A549 (cell line): Measurements from ENCODE around the gene MEIOC. TPM values are rescaled to one million over a fixed set of nuclear protein-coding genes. Genes with fewer than 3 reads are reported as not detected.
"Not testable (repeated sequence)": the region's sequence is repeated elsewhere in the genome, so short reads cannot be mapped to it uniquely, and the experiment has no call there.

Source experiments
- ATAC-seq, 2 experiments: fragments of 200-7000 bp in 1 of 2; fragments of >200 bp in 1 of 2; cut with Nextera tagmentation in 1 of 2; cut with Tn5 transposase in 1 of 2; 3 replicates each; pipeline versions ENCODE4 v1.8.0 to v1.9.1; 2018 to 2020; ENCODE audit warnings: mild to moderate bottlenecking in 1 of 2, moderate library complexity in 1 of 2
- CTCF ChIA-PET: fragments of 300-600 bp; sonication (Branson Sonifier 250); formaldehyde crosslinking; extraction: SDS; loops from one replicate; lab custom pipeline; 2021; ENCODE audit warnings: antibody characterized with exemption, inconsistent platforms; lab: Yijun Ruan, JAX
- POLR2A ChIA-PET: fragments of 350-600 bp; formaldehyde crosslinking; extraction: SDS; loops from one replicate; lab custom pipeline; 2021; ENCODE audit warnings: antibody characterized with exemption, inconsistent platforms; lab: Yijun Ruan, JAX
- DNase-seq, 2 experiments: peaks; one replicate each; pipeline versions ENCODE4 v3.0.0 to v3.0.0-alpha.2; 2011 to 2016; ENCODE audit warnings: low read depth in 1 of 2, low spot score in 1 of 2
- FAIRE-seq: peaks from 2 replicates; lab custom pipeline; 2011; peaks lifted over from hg19 to GRCh38; lab: Jason Lieb, UNC
- H3K27ac ChIP-seq, 2 experiments: fragments of >200 bp; sonication (Bioruptor Twin); formaldehyde crosslinking; 3 replicates each; pipeline ENCODE4 v1.5.1; 2016 to 2017
- H3K4me1 ChIP-seq: fragments of >200 bp; sonication (Bioruptor Twin); formaldehyde crosslinking; 3 replicates; pipeline ENCODE4 v1.6.1; 2016
- H3K4me2 ChIP-seq: fragments of >200 bp; sonication (Bioruptor Twin); formaldehyde crosslinking; 3 replicates; pipeline ENCODE4 v1.6.1; 2016
- H3K4me3 ChIP-seq: fragments of >200 bp; sonication (Bioruptor Twin); formaldehyde crosslinking; 3 replicates; pipeline ENCODE4 v1.5.1; 2016
- H3K9me3 ChIP-seq: fragments of >200 bp; sonication (Bioruptor Twin); formaldehyde crosslinking; 3 replicates; pipeline ENCODE4 v1.6.1; 2016
- BCL3 ChIP-seq: fragments of >200 bp; sonication (Bioruptor Twin); formaldehyde crosslinking; IDR thresholded peaks from 3 replicates; pipeline ENCODE4 v1.6.1; 2016
- BHLHE40 ChIP-seq: IDR thresholded peaks from 2 replicates; pipeline ENCODE4 v1.6.1; 2012; ENCODE audit warnings: low read depth, low read length, inconsistent platforms
- CBX2 ChIP-seq: fragments of 200-600 bp; sonication (generic); IDR thresholded peaks from 2 replicates; pipeline ENCODE4 v1.6.1; 2016; ENCODE audit warnings: low read depth, mild to moderate bottlenecking, borderline replicate concordance
- CBX8 ChIP-seq: fragments of 200-600 bp; sonication (generic); IDR thresholded peaks from 2 replicates; pipeline ENCODE4 v1.6.1; 2016
- CEBPB ChIP-seq, 2 experiments: fragments of >200 bp in 1 of 2; sonication (Bioruptor Twin) in 1 of 2; formaldehyde crosslinking in 1 of 2; IDR thresholded peaks; 2 replicates each; pipeline ENCODE4 v1.6.1; 2012 to 2016
- CTCF ChIP-seq: fragments of >200 bp; sonication (Bioruptor Twin); formaldehyde crosslinking; IDR thresholded peaks from 3 replicates; pipeline ENCODE4 v1.5.1; 2016
- E2F6 ChIP-seq: IDR thresholded peaks from 2 replicates; pipeline ENCODE4 v1.6.1; 2012; ENCODE audit warnings: low read depth, borderline replicate concordance
- EHMT2 ChIP-seq: fragments of 200-600 bp; sonication (generic); IDR thresholded peaks from 2 replicates; pipeline ENCODE4 v1.6.1; 2016; ENCODE audit warnings: antibody characterized with exemption, low read depth, mild to moderate bottlenecking, moderate library complexity
- FOSB ChIP-seq: fragments of 250-450 bp; sonication (Bioruptor Pico); IDR thresholded peaks from 2 replicates; pipeline ENCODE4 v1.5.0; 2020; ENCODE audit warnings: mild to moderate bottlenecking, moderate library complexity
- FOSL2 ChIP-seq, 2 experiments: fragments of 450-650 bp in 1 of 2; fragments of >200 bp in 1 of 2; sonication (Bioruptor Twin) in 1 of 2; formaldehyde crosslinking; IDR thresholded peaks; 2 replicates each; pipeline versions ENCODE4 v1.5.0 to v1.6.1; 2016 to 2020; ENCODE audit warnings: mild to moderate bottlenecking in 1 of 2, moderate library complexity in 1 of 2
- HEYL ChIP-seq: fragments of 250-450 bp; sonication (Bioruptor Pico); IDR thresholded peaks from 2 replicates; pipeline ENCODE4 v1.8.0; 2021; ENCODE audit warnings: mild to moderate bottlenecking, moderate library complexity
- HMGXB4 ChIP-seq: fragments of 250-450 bp; sonication (Bioruptor Pico); IDR thresholded peaks from 2 replicates; pipeline ENCODE4 v1.5.0; 2021; ENCODE audit warnings: mild to moderate bottlenecking, moderate library complexity, borderline replicate concordance
- HOXB13 ChIP-seq: fragments of 250-450 bp; sonication (Bioruptor Pico); IDR thresholded peaks from 2 replicates; pipeline ENCODE4 v1.5.0; 2020; ENCODE audit warnings: low read depth, mild to moderate bottlenecking, moderate library complexity
- JUN ChIP-seq, 2 experiments: fragments of >200 bp; sonication (Bioruptor Twin); formaldehyde crosslinking; IDR thresholded peaks; 2 replicates in 1 of 2; 3 replicates in 1 of 2; pipeline ENCODE4 v1.6.1; 2016 to 2017
- JUNB ChIP-seq: fragments of >200 bp; sonication (Bioruptor Twin); formaldehyde crosslinking; IDR thresholded peaks from 2 replicates; pipeline ENCODE4 v1.6.1; 2016
- MAFK ChIP-seq: fragments of 450-650 bp; IDR thresholded peaks from 2 replicates; pipeline ENCODE4 v1.6.1; 2014; ENCODE audit not compliant: partially characterized antibody
- MAZ ChIP-seq: fragments of 150-350 bp; IDR thresholded peaks from 2 replicates; pipeline ENCODE4 v1.6.1; 2014; ENCODE audit warnings: antibody characterized with exemption, low read depth, low read length, borderline replicate concordance
- NFE2L2 ChIP-seq: fragments of 150-350 bp; conservative IDR thresholded peaks from 2 replicates; pipeline ENCODE4 v1.6.1; 2014; ENCODE audit warnings: low read length
- PHF8 ChIP-seq: fragments of 200-600 bp; sonication (generic); IDR thresholded peaks from 2 replicates; pipeline ENCODE4 v1.6.1; 2016; ENCODE audit warnings: low read depth, mild to moderate bottlenecking, antibody characterized with exemption, moderate library complexity, borderline replicate concordance
- POLR2A ChIP-seq: IDR thresholded peaks from 2 replicates; pipeline ENCODE4 v1.6.1; 2012; ENCODE audit warnings: mild to moderate bottlenecking, low read length
- RAD21 ChIP-seq, 2 experiments: fragments of >200 bp in 1 of 2; sonication (Bioruptor Twin) in 1 of 2; formaldehyde crosslinking in 1 of 2; IDR thresholded peaks in 1 of 2; conservative IDR thresholded peaks in 1 of 2; 2 replicates in 1 of 2; 3 replicates in 1 of 2; pipeline ENCODE4 v1.6.1; 2012 to 2018; ENCODE audit warnings: inconsistent platforms in 1 of 2
- RCOR1 ChIP-seq: fragments of 150-350 bp; IDR thresholded peaks from 2 replicates; pipeline ENCODE4 v1.6.1; 2014; ENCODE audit warnings: antibody characterized with exemption, low read length, low read depth
- RNF2 ChIP-seq: fragments of 200-600 bp; sonication (generic); IDR thresholded peaks from 2 replicates; pipeline ENCODE4 v1.6.1; 2016; ENCODE audit warnings: low read depth, mild to moderate bottlenecking, antibody characterized with exemption, moderate library complexity, borderline replicate concordance
- SMC3 ChIP-seq: fragments of >200 bp; sonication (Bioruptor Twin); formaldehyde crosslinking; IDR thresholded peaks from 3 replicates; pipeline ENCODE4 v1.6.1; 2018; ENCODE audit warnings: inconsistent platforms
- TFCP2L1 ChIP-seq: fragments of 250-450 bp; sonication (Bioruptor Pico); IDR thresholded peaks from 2 replicates; pipeline ENCODE4 v1.5.0; 2021; ENCODE audit warnings: mild to moderate bottlenecking
- ZSCAN20 ChIP-seq: fragments of 250-450 bp; sonication (Bioruptor Pico); IDR thresholded peaks from 2 replicates; pipeline ENCODE4 v1.8.0; 2022; ENCODE audit warnings: mild to moderate bottlenecking, moderate library complexity
- WGBS: methylation state at CpG from one replicate; pipeline ENCODE4 v1.1.6; 2017; ENCODE audit errors: missing lambda C conversion rate; 5-methylcytosine and 5-hydroxymethylcytosine counted together
- polyA plus RNA-seq, 4 experiments: library from polyadenylated mRNA; depleted of rRNA in 3 of 4; stranded (reverse); fragments of >200 nt; fragmentation: RNase III in 1 of 4; extraction: RNeasy Plus Mini Kit Qiagen cat#74134 plus additional on column Dnase treatment in 1 of 4; gene quantifications; 2 replicates in 3 of 4; 3 replicates in 1 of 4; pipeline ENCODE4 v1.2.3, GENCODE V29; 2011 to 2017

The MEIOC gene
- polyA plus RNA-seq, 2 of the 4 experiments (the other 2 are of a cell fraction), result 5.9 to 18.2 TPM

GRCh38 chr17:44614862-44615261, 41.4 kb upstream of the MEIOC start:
- no peak for TF ChIP-seq BHLHE40
- no peak for TF ChIP-seq TFCP2L1 (CRISPR knock-in tag)
- no peak for TF ChIP-seq RNF2
- no peak for TF ChIP-seq POLR2A
- no peak for TF ChIP-seq JUN (IDR thresholded peaks at IDR 0.05)
- TF ChIP-seq RCOR1, result no peak
- TF ChIP-seq HOXB13 (CRISPR knock-in tag), result no peak
- Histone ChIP-seq H3K9me3 (no peaks in the 10 kb centered on the region), H3K4me3 (no peak overlapping the region), H3K4me2 (no peak overlapping the region), H3K4me1 (no peaks in the 10 kb centered on the region), H3K27ac (no peak overlapping the region)
- no peak for FAIRE-seq
- no peak for ATAC-seq
- no peak for DNase-seq
- POLR2A ChIA-PET, result interaction anchor here (1.6 kb wide), 1 partner anchor 58 kb away, joined by 4 read pairs; the partner anchor contains the start of gene FZD2
- CTCF ChIA-PET, result interaction anchor here (1.1 to 4.1 kb wide), 6 partner anchors 10 to 82 kb away, joined by 3 to 32 read pairs (median 4); no protein-coding TSS in a partner anchor
- WGBS, result 80% methylated on average over 5 of the region's 5 CpGs

- FAIRE-seq, DNase-seq, ATAC-seq, H3K4me1 ChIP-seq, H3K4me2 ChIP-seq, H3K4me3 ChIP-seq, POLR2A ChIA-PET, H3K9me3 ChIP-seq, H3K27ac ChIP-seq: not testable (repeated sequence)
- 75% methylated on average over 9 of the region's 9 CpGs for WGBS
- CTCF ChIA-PET, result interaction anchor here (0.6 to 2.7 kb wide), 10 partner anchors 9 to 434 kb away, joined by 3 to 28 read pairs (median 3); no protein-coding TSS in a partner anchor
Observed at GRCh38 chr17:44618652-44619051, 37.6 kb upstream of the MEIOC start.

GRCh38 chr17:44623070-44623725, 33.1 kb upstream of the MEIOC start:
- ChIA-PET POLR2A (interaction anchor here (0.8 kb wide), 1 partner anchor 401 kb away, joined by 3 read pairs; no protein-coding TSS in a partner anchor), CTCF (interaction anchor here (0.6 to 15.2 kb wide), 11 partner anchors 12 to 223 kb away, joined by 3 to 324 read pairs (median 4); no protein-coding TSS in a partner anchor)
- FAIRE-seq (no peak), DNase-seq (peak in 1 of 2 experiments; percentile 49), ATAC-seq (peak; percentile 58 to 72; a peak in 3 of 6 replicates)
- no peak overlapping the region for H3K4me3 ChIP-seq
- 73% methylated on average over 6 of the region's 6 CpGs for WGBS
- no peak overlapping the region for H3K4me2 ChIP-seq
- peak overlapping the region in 1 of 2 experiments; percentile 15; a peak in 1 of 6 replicates for H3K27ac ChIP-seq
- H3K9me3 ChIP-seq, result no peaks in the 10 kb centered on the region
- no peaks in the 10 kb centered on the region for H3K4me1 ChIP-seq
- no peak for TF ChIP-seq E2F6
- TF ChIP-seq CBX2, result no peak
- no peak for TF ChIP-seq PHF8
- TF ChIP-seq JUNB, result no peak
- no peak for TF ChIP-seq RNF2
- no peak for TF ChIP-seq CBX8
- no peak for TF ChIP-seq MAZ
- no peak for TF ChIP-seq EHMT2
- no peak for TF ChIP-seq HMGXB4 (CRISPR knock-in tag)
- TF ChIP-seq NFE2L2, result no peak
- TF ChIP-seq FOSL2 (IDR thresholded peaks at IDR 0.05), result no peak
- no peak for TF ChIP-seq FOSL2 (CRISPR knock-in tag; IDR thresholded peaks at IDR 0.05)
- TF ChIP-seq HEYL (CRISPR knock-in tag), result no peak
- no peak for TF ChIP-seq ZSCAN20
- TF ChIP-seq SMC3, result peak; percentile 18; the same call in 2 of the 3 replicates
- no peak for TF ChIP-seq POLR2A
- no peak for TF ChIP-seq TFCP2L1 (CRISPR knock-in tag)
- peak; percentile 30; the same call in 1 of the 3 replicates for TF ChIP-seq CTCF
- TF ChIP-seq BCL3, result no peak
- TF ChIP-seq CEBPB (IDR thresholded peaks at IDR 0.05), result no peak
- no peak for TF ChIP-seq FOSB (CRISPR knock-in tag)
- TF ChIP-seq MAFK, result no peak
- peak in 1 of 2 experiments; percentile 50; a peak in 2 of 5 replicates for TF ChIP-seq RAD21 (conservative IDR thresholded peaks at IDR 0.05 in 1 of 2, IDR thresholded peaks at IDR 0.05 in 1 of 2)
